Activated CD8-positive, alpha-beta T cell treated with anti-CD3 and anti-CD28 coated beads for 36 hours (primary cell): Measurements from ENCODE around the gene CDH11. TPM values are rescaled to one million over a fixed set of nuclear protein-coding genes. Genes with fewer than 3 reads are reported as not detected.

Experiments
- ATAC-seq: fragments of 200-7000 bp; cut with Tn5 transposase; one replicate; pipeline ENCODE4 v1.10.0; 2021; ENCODE audit warnings: mild to moderate bottlenecking, moderate library complexity
- CTCF ChIA-PET: fragments of 350-600 bp; sonication (Branson Sonifier 250); formaldehyde crosslinking; loops from one replicate; lab custom pipeline; 2021; ENCODE audit warnings: antibody characterized with exemption; lab: Charles Lee
- POLR2A ChIA-PET: fragments of 350-600 bp; sonication (Branson Sonifier 250); formaldehyde crosslinking; loops from one replicate; lab custom pipeline; 2021; ENCODE audit warnings: antibody characterized with exemption; lab: Charles Lee
- DNase-seq: peaks from one replicate; pipeline ENCODE4 v3.0.0-alpha.2; 2020
- H3K27ac Mint-ChIP-seq: one replicate; pipeline ENCODE4 v1.8.0; 2021; ENCODE audit warnings: mild to moderate bottlenecking, mixed read lengths
- H3K27me3 Mint-ChIP-seq: one replicate; pipeline ENCODE4 v1.8.0; 2021; ENCODE audit warnings: mixed read lengths
- H3K36me3 Mint-ChIP-seq: one replicate; pipeline ENCODE4 v1.8.0; 2021; ENCODE audit warnings: low read depth, mixed read lengths
- H3K4me1 Mint-ChIP-seq: one replicate; pipeline ENCODE4 v1.8.0; 2021; ENCODE audit warnings: low read depth, mixed read lengths
- H3K4me3 Mint-ChIP-seq: one replicate; pipeline ENCODE4 v1.8.0; 2021; ENCODE audit warnings: mild to moderate bottlenecking, moderate library complexity, mixed read lengths
- H3K9me3 Mint-ChIP-seq: one replicate; pipeline ENCODE4 v1.8.0; 2021; ENCODE audit warnings: mixed read lengths
- CTCF ChIP-seq: fragments of 200-600 bp; IDR thresholded peaks from one replicate; pipeline ENCODE4 v1.8.0; 2022; ENCODE audit warnings: antibody characterized with exemption, mild to moderate bottlenecking
- intact Hi-C: fragments of 100-400 bp; cut with micrococcal nuclease; formaldehyde crosslinking; loops from one replicate; pipeline ENCODE4 v1.10.0; 2022
- total RNA-seq, 2 experiments: library from RNA; stranded (reverse); gene quantifications; one replicate each; pipeline ENCODE4 v1.2.3, GENCODE V29; 2021

CDH11 gene
- total RNA-seq, 2 experiments from 2014 or later: not detected

- peaks cover 2% of the 10 kb centered on the region for H3K9me3 Mint-ChIP-seq
- no peaks in the 10 kb centered on the region for H3K27me3 Mint-ChIP-seq
- H3K36me3 Mint-ChIP-seq: no peaks in the 10 kb centered on the region
- no peaks in the 10 kb centered on the region for H3K4me1 Mint-ChIP-seq
- TF ChIP-seq CTCF: no peak
- CTCF ChIA-PET: no interaction called here
- no peak overlapping the region for H3K27ac Mint-ChIP-seq
- H3K4me3 Mint-ChIP-seq: no peak overlapping the region
- intact Hi-C loops: no loop called here
- POLR2A ChIA-PET: no interaction called here
- ATAC-seq (no peak), DNase-seq (no peak)
These were observed 80.2 kb downstream of the CDH11 start for GRCh38 chr16:65041667-65042066.

- ChIA-PET POLR2A (no interaction called here), CTCF (no interaction called here)
- DNase-seq (no peak), ATAC-seq (no peak)
- H3K4me3 Mint-ChIP-seq: no peak overlapping the region
- H3K27me3 Mint-ChIP-seq: no peaks in the 10 kb centered on the region
- H3K9me3 Mint-ChIP-seq: peaks cover 6% of the 10 kb centered on the region
- no peaks in the 10 kb centered on the region for H3K36me3 Mint-ChIP-seq
- H3K27ac Mint-ChIP-seq: no peak overlapping the region
- no peaks in the 10 kb centered on the region for H3K4me1 Mint-ChIP-seq
- intact Hi-C loops: no loop called here
- no peak for TF ChIP-seq CTCF
These were observed 83.8 kb downstream of the CDH11 start for GRCh38 chr16:65038100-65038499.

- Mint-ChIP-seq H3K4me3 (no peak overlapping the region), H3K27me3 (no peaks in the 10 kb centered on the region), H3K36me3 (no peaks in the 10 kb centered on the region), H3K4me1 (no peaks in the 10 kb centered on the region), H3K27ac (no peak overlapping the region), H3K9me3 (peaks cover 6% of the 10 kb centered on the region)
- intact Hi-C loops: no loop called here
- no peak for TF ChIP-seq CTCF
- no peak for ATAC-seq
- ChIA-PET CTCF (no interaction called here), POLR2A (no interaction called here)
- no peak for DNase-seq
These were observed 84.3 kb downstream of the CDH11 start for GRCh38 chr16:65037556-65037955.

- Mint-ChIP-seq H3K4me1 (no peaks in the 10 kb centered on the region), H3K4me3 (no peak overlapping the region), H3K9me3 (peaks cover 10% of the 10 kb centered on the region), H3K36me3 (no peaks in the 10 kb centered on the region), H3K27ac (no peak overlapping the region), H3K27me3 (no peaks in the 10 kb centered on the region)
- ChIA-PET CTCF (interaction anchor here (0.7 kb wide), 1 partner anchor 19 kb away, joined by 3 read pairs; no protein-coding TSS in a partner anchor), POLR2A (no interaction called here)
- intact Hi-C loops: no loop called here
- DNase-seq (no peak), ATAC-seq (no peak)
- TF ChIP-seq CTCF: no peak
These were observed 86.9 kb downstream of the CDH11 start for GRCh38 chr16:65034915-65035314.

GRCh38 chr16:65032387-65032786 lies 89.5 kb downstream of the CDH11 start:
- DNase-seq (no peak), ATAC-seq (no peak)
- POLR2A ChIA-PET: no interaction called here
- peaks cover 8% of the 10 kb centered on the region for H3K9me3 Mint-ChIP-seq
- H3K27ac Mint-ChIP-seq: no peak overlapping the region
- TF ChIP-seq CTCF: no peak
- H3K27me3 Mint-ChIP-seq: no peaks in the 10 kb centered on the region
- CTCF ChIA-PET: no interaction called here
- H3K4me1 Mint-ChIP-seq: no peaks in the 10 kb centered on the region
- no peak overlapping the region for H3K4me3 Mint-ChIP-seq
- H3K36me3 Mint-ChIP-seq: no peaks in the 10 kb centered on the region
- intact Hi-C loops: no loop called here
